Lower leg skin (tissue), 4 donors: ENCODE results near the gene AUTS2. TPM values are rescaled to one million over a fixed set of nuclear protein-coding genes. Genes with fewer than 3 reads are reported as not detected.
"Not testable (repeated sequence)": the region's sequence is repeated elsewhere in the genome, so short reads cannot be mapped to it uniquely, and the experiment has no call there.

Experiments
- DNase-seq, 2 donors: peaks; one replicate each; pipeline ENCODE4 v3.0.0-alpha.2; 2019; ENCODE audit warnings: low spot score in 2 of 2
- H3K4me3 ChIP-seq: fragments of 200-600 bp; sonication (generic); 2 replicates; pipeline ENCODE4 v1.5.1; 2017; ENCODE audit warnings: mild to moderate bottlenecking, low read depth; ENCODE audit not compliant: poor library complexity, severe bottlenecking
- CTCF ChIP-seq, 3 donors: fragments of 450-650 bp; IDR thresholded peaks; one replicate each; pipeline ENCODE4 v1.5.1; 2016; ENCODE audit warnings: antibody characterized with exemption in 3 of 3, mild to moderate bottlenecking in 3 of 3, moderate library complexity in 2 of 3
- POLR2A ChIP-seq, 2 donors: fragments of 450-650 bp; IDR thresholded peaks; one replicate each; pipeline ENCODE4 v1.6.1; 2016 to 2017; ENCODE audit warnings: antibody characterized with exemption in 2 of 2, mild to moderate bottlenecking in 1 of 2, moderate library complexity in 1 of 2
- WGBS, 2 donors: methylation state at CpG; one replicate each; pipeline ENCODE4 v1.1.5; 2018; 5-methylcytosine and 5-hydroxymethylcytosine counted together
- intact Hi-C: fragments of 100-400 bp; cut with DNase I; formaldehyde crosslinking; loops from one replicate; pipeline ENCODE4 v1.15.0; 2023; ENCODE audit warnings: low total_unique reads
- total RNA-seq, 4 donors: library from RNA; depleted of rRNA; stranded (reverse); fragments of >200 nt; gene quantifications; one replicate each; pipeline ENCODE4 v1.1.0, GENCODE V29; 2016

Gene AUTS2
- total RNA-seq, 4 donors from 2014 or later: 30.8 to 41.9 (median 40.5) TPM

DNA sequence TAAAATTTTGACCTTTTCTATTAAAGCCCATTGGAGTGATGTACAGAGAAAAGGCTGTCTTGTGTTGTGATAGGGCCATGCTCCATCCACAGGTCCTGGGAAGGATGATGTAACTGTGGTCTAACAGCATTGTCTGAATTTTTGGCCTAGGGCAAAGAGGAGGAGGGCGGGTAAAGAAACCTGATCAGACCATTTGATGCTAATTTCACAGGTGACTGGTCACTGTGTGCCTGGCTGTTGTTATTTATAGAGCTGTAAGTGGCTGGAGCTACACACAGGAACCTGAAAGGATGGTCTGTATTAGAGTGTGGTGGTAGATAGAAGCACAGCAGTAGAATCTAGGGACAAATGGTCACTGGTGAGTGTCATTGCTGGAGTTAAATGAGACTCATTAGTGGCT, 182.1 kb downstream of the AUTS2 start:
- DNase-seq: no peak
- H3K4me3 ChIP-seq: no peak overlapping the region
- TF ChIP-seq POLR2A (IDR thresholded peaks at IDR 0.05) (no peak), CTCF (IDR thresholded peaks at IDR 0.05) (no peak)
- 74 to 97% methylated on average over 1 of the region's 1 CpG for WGBS, 2 donors
- intact Hi-C loops: no loop called here

- intact Hi-C loops: no loop called here
- DNase-seq: no peak
- no peak overlapping the region for H3K4me3 ChIP-seq
- 18 to 24% methylated on average over 3 of the region's 3 CpGs for WGBS, 2 donors
- TF ChIP-seq POLR2A (IDR thresholded peaks at IDR 0.05) (no peak), CTCF (IDR thresholded peaks at IDR 0.05) (no peak)
Measured at GRCh38 chr7:69781412-69781846, 183.2 kb downstream of the AUTS2 start.

- no peak overlapping the region for H3K4me3 ChIP-seq
- 43 to 46% methylated on average over 7 of the region's 7 CpGs for WGBS, 2 donors
- peak in 1 of 2 donors; percentile 22 for DNase-seq
- TF ChIP-seq POLR2A (IDR thresholded peaks at IDR 0.05): no peak
- TF ChIP-seq CTCF (IDR thresholded peaks at IDR 0.05): no peak
- intact Hi-C loops: no loop called here
Measured at GRCh38 chr7:69782917-69783684, 184.8 kb downstream of the AUTS2 start.

DNA sequence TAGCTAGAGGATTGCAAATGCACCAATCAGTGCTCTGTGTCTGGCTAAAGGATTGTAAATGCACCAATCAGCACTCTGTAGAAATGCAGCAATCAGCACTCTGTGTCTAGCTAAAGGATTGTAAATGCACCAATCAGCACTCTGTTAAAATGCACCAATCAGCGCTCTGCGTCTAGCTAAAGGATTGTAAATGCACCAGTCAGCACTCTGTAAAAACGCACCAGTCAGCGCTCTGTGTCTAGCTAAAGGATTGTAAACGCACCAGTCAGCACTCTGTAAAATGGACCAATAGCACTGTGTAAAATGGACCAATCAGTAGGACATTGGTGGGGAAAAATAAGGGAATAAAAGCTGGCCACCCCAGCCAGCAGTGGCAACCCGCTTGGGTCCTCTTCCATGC, 187.9 kb downstream of the AUTS2 start:
- H3K4me3 ChIP-seq, intact Hi-C loops, DNase-seq: not testable (repeated sequence)
- 89 to 97% methylated on average over 6 of the region's 6 CpGs for WGBS, 2 donors

- WGBS, 2 donors: 86 to 91% methylated on average over 3 of the region's 3 CpGs
- no peak for TF ChIP-seq CTCF (IDR thresholded peaks at IDR 0.05)
- TF ChIP-seq POLR2A (IDR thresholded peaks at IDR 0.05): no peak
- intact Hi-C loops: no loop called here
- H3K4me3 ChIP-seq: no peak overlapping the region
- DNase-seq: no peak
Measured at GRCh38 chr7:69786730-69787395, 188.6 kb downstream of the AUTS2 start.

DNA sequence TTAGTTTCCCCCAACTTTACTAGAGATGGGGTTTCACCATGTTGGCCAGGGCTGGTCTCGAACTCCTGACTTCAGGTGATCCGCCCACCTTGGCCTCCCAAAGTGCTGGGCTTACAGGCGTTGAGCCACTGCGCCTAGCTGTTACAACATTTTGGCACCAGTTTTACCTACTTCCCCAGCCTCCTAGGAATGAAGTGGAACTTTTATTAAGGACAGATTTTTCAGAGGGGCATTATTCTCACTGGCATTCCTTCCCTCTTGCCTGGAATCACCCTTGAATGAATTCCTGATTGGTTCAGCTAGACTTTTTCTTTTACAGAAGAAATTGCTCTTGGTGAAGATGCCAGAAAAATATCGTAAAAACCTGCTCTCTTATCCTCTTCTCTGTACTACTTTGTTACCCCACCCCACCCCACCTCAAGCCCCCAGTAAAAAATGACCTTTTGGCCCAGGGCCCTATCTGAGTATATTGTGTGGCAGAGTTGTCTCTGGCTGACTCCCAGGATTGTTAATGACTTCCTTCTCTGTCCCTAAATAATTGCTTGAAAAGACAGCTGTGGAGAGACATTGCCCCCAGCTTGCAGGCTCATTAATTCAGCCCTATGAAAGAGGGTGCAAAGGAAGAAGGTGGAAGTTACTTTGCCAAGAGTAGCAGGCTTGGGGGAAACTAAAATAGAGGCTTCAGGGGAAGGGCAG, 189.6 kb downstream of the AUTS2 start:
- no peak for TF ChIP-seq POLR2A (IDR thresholded peaks at IDR 0.05)
- TF ChIP-seq CTCF (IDR thresholded peaks at IDR 0.05): no peak
- DNase-seq: no peak
- 73 to 74% methylated on average over 5 of the region's 5 CpGs for WGBS, 2 donors
- H3K4me3 ChIP-seq: no peak overlapping the region
- intact Hi-C loops: no loop called here
